ENCODE results near the gene TMEM165.

TMEM165 gene

GRCh38 chr4:55407764-55408163 lies 12.0 kb downstream of the TMEM165 start:
- no peak for TF ChIP-seq Cebpa-rat (IDR thresholded peaks at IDR 0.05)
- H3K4me3 ChIP-seq: no peak overlapping the region
- peaks cover 35 to 75% (median 40%) of the 10 kb centered on the region in 10 experiments for H3K4me1 ChIP-seq
- H3K36me3 ChIP-seq: peaks cover 73 to 93% (median 81%) of the 10 kb centered on the region in 11 experiments
- H3K4me2 ChIP-seq: peak overlapping the region in 9 of 11 experiments; percentile 38 to 85 (median 72); a peak in 16 of 22 replicates
- no peaks in the 10 kb centered on the region for H3K27me3 ChIP-seq
- peaks cover 97 to 100% (median 100%) of the 10 kb centered on the region in 11 experiments for H4K20me1 ChIP-seq
- peak overlapping the region in 2 of 11 experiments; percentile 37 to 46; a peak in 2 of 22 replicates for H3K9ac ChIP-seq
- H3K9me3 ChIP-seq (replicated peaks in 1 of 11): no peaks in the 10 kb centered on the region
- no peak overlapping the region for H3K27ac ChIP-seq

DNA sequence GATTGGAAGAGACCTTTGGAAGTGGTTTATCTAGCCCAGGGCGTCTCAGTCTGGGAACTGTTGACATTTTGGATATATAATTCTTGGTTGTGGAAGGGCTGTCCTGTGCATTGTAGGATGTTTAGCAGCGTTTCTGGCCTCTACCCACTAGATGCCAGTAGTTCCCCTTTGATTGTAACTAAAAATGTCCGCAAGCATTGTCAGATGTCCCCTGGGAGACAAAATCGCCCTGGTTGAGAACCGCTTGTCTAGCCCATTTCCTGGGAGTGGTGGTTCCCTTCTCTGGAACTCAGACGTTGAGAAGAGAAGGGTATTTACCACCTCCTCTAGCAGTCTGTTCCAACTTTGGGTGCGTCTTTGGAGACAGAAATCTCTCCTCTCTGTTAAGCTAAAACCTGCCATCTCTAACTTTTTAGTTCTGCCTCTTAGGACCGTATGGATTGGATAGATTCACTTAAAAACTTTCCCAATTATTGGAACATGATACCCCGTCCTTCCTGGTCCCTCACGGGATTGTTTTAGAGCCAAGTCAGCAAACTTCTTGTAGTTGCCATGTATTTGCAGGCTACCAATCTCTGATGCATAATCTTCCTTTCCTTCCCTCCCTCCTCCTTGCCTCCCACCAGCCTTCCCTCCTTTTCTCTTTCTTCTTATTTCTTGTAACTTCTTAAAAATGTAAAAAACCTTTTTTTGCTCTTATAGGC lies 13.9 kb downstream of the TMEM165 start:
- peaks cover 34 to 62% (median 40%) of the 10 kb centered on the region in 10 experiments for H3K4me1 ChIP-seq
- H3K36me3 ChIP-seq: peaks cover 77 to 93% (median 80%) of the 10 kb centered on the region in 11 experiments
- no peaks in the 10 kb centered on the region for H3K27me3 ChIP-seq
- H3K4me2 ChIP-seq: peak overlapping the region; percentile 55 to 85 (median 72)
- peak overlapping the region in 9 of 11 experiments; percentile 1 to 59 (median 31); a peak in 15 of 22 replicates for H3K27ac ChIP-seq
- H3K9me3 ChIP-seq (replicated peaks in 1 of 11): no peaks in the 10 kb centered on the region
- H3K4me3 ChIP-seq: peak overlapping the region in 1 of 10 experiments; percentile 5; a peak in 2 of 20 replicates
- no peak for TF ChIP-seq Cebpa-rat (IDR thresholded peaks at IDR 0.05)
- H3K9ac ChIP-seq: peak overlapping the region in 8 of 11 experiments; percentile 1 to 52 (median 14); a peak in 5 of 22 replicates
- H4K20me1 ChIP-seq: peaks cover 97 to 100% (median 100%) of the 10 kb centered on the region in 11 experiments

GRCh38 chr4:55410431-55410830 lies 14.7 kb downstream of the TMEM165 start:
- peak overlapping the region in 4 of 11 experiments; percentile 1 to 16 (median 5); a peak in 3 of 22 replicates for H3K9ac ChIP-seq
- H3K4me3 ChIP-seq: no peak overlapping the region
- peak overlapping the region in 8 of 11 experiments; percentile 1 to 59 (median 40); a peak in 8 of 22 replicates for H3K27ac ChIP-seq
- peaks cover 34 to 54% (median 40%) of the 10 kb centered on the region in 10 experiments for H3K4me1 ChIP-seq
- peaks cover 97 to 100% (median 100%) of the 10 kb centered on the region in 11 experiments for H4K20me1 ChIP-seq
- no peaks in the 10 kb centered on the region for H3K9me3 ChIP-seq (replicated peaks in 1 of 11)
- peaks cover 77 to 93% (median 80%) of the 10 kb centered on the region in 11 experiments for H3K36me3 ChIP-seq
- no peaks in the 10 kb centered on the region for H3K27me3 ChIP-seq
- H3K4me2 ChIP-seq: peak overlapping the region in 3 of 11 experiments; percentile 55 to 85 (median 78); a peak in 5 of 22 replicates
- TF ChIP-seq Cebpa-rat (IDR thresholded peaks at IDR 0.05): no peak

- peaks cover 77 to 93% (median 80%) of the 10 kb centered on the region in 11 experiments for H3K36me3 ChIP-seq
- H3K27me3 ChIP-seq: no peaks in the 10 kb centered on the region
- no peak overlapping the region for H3K9ac ChIP-seq
- no peaks in the 10 kb centered on the region for H3K9me3 ChIP-seq (replicated peaks in 1 of 11)
- H3K27ac ChIP-seq: no peak overlapping the region
- H3K4me2 ChIP-seq: no peak overlapping the region
- no peak for TF ChIP-seq Cebpa-rat (IDR thresholded peaks at IDR 0.05)
- H3K4me3 ChIP-seq: no peak overlapping the region
- H3K4me1 ChIP-seq: peaks cover 34 to 42% (median 38%) of the 10 kb centered on the region in 10 experiments
- H4K20me1 ChIP-seq: peaks cover 96 to 100% (median 100%) of the 10 kb centered on the region in 11 experiments
Measured at GRCh38 chr4:55411621-55412020, 15.9 kb downstream of the TMEM165 start.

DNA sequence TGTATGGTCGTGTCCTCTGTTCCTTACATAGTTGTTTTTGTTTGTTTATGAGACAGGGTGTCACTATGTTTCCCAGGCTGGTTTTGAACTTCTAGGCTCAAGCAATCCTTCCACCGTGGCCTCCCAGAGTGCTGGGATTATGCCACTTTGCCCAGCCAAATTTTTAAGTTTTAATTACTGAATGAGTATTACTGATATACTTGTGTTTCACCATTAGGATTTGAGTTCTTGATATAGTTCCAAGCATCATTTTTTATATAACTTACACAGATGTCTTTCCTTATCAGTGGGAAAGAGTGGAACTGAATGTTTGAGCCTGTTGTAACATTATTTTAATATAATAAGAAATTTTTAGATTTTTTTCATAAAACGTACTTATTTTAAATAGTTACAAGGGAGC lies 20.4 kb downstream of the TMEM165 start:
- no peak for TF ChIP-seq Cebpa-rat (IDR thresholded peaks at IDR 0.05)
- Histone ChIP-seq H3K36me3 (peaks cover 93 to 100% (median 97%) of the 10 kb centered on the region in 11 experiments), H3K4me3 (no peak overlapping the region), H4K20me1 (peaks cover 72 to 100% (median 98%) of the 10 kb centered on the region in 11 experiments), H3K9me3 (replicated peaks in 1 of 11) (no peaks in the 10 kb centered on the region), H3K27ac (no peak overlapping the region), H3K4me2 (no peak overlapping the region), H3K4me1 (no peaks in the 10 kb centered on the region), H3K27me3 (no peaks in the 10 kb centered on the region), H3K9ac (no peak overlapping the region)

GRCh38 chr4:55424791-55425190 lies 29.0 kb downstream of the TMEM165 start:
- TF ChIP-seq Cebpa-rat (IDR thresholded peaks at IDR 0.05): no peak
- Histone ChIP-seq H3K9ac (no peak overlapping the region), H3K4me1 (no peaks in the 10 kb centered on the region), H3K4me2 (no peak overlapping the region), H4K20me1 (peaks cover 26 to 100% (median 87%) of the 10 kb centered on the region in 11 experiments), H3K4me3 (no peak overlapping the region), H3K9me3 (replicated peaks in 1 of 11) (no peaks in the 10 kb centered on the region), H3K27ac (no peak overlapping the region), H3K27me3 (no peaks in the 10 kb centered on the region), H3K36me3 (peaks cover 98 to 100% (median 100%) of the 10 kb centered on the region in 11 experiments)

GRCh38 chr4:55431710-55432336 lies 36.1 kb downstream of the TMEM165 start:
- no peak for TF ChIP-seq Cebpa-rat (IDR thresholded peaks at IDR 0.05)

DNA sequence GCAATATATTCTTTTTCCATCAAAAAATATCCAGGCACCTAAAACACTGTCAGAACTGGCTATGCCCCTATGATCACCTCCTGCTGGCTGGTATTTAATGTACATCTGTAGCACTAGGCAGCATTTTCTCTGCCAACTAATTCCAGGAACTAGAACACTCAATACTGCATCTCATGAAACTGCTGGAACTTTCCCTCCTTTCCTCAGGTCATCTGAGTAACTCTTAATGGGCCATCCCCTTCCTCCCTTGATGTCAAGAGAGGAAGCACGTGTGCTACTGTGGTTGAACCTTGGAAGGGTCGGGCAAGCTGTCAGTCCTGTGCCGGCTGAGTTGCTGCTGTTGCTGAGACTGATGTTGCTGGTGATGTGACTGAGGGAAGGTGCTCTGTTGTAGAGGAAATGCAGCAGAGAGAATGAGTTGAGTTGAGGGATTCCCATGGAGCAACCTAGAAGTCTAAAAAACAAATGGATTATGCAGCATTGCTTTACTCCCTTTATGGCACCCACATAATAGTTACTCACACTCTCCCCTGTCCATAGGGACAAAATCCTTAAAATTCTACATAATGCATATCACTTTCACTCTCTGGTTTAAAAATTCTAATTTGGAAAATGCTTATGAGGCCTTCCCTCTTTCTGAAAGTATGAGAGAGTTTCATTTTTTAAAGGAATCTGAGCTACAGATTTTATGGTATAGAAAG lies 39.5 kb downstream of the TMEM165 start:
- Histone ChIP-seq H4K20me1 (peaks cover 0 to 86% (median 26%) of the 10 kb centered on the region in 11 experiments; a peak in 14 of 22 replicates), H3K27ac (no peak overlapping the region), H3K36me3 (peaks cover 89 to 100% (median 95%) of the 10 kb centered on the region in 11 experiments), H3K9me3 (replicated peaks in 1 of 11) (no peaks in the 10 kb centered on the region), H3K9ac (peak overlapping the region in 1 of 11 experiments; percentile 10; a peak in 1 of 22 replicates), H3K4me3 (no peak overlapping the region), H3K4me1 (peaks cover 0 to 11% (median 8%) of the 10 kb centered on the region in 10 experiments; a peak in 9 of 20 replicates), H3K27me3 (no peaks in the 10 kb centered on the region), H3K4me2 (0 out of 22 replicates have a peak overlapping the region, but pooled peaks of 2 of the 11 experiments have one; percentile 5 to 10)
- TF ChIP-seq Cebpa-rat (IDR thresholded peaks at IDR 0.05): no peak

More at GRCh38 chr4:55431710-55432336, 36.1 kb downstream of the TMEM165 start:
- H3K9ac ChIP-seq: no peak overlapping the region
- peaks cover 0 to 99% (median 53%) of the 10 kb centered on the region in 11 experiments; a peak in 17 of 22 replicates for H4K20me1 ChIP-seq
- H3K27me3 ChIP-seq: no peaks in the 10 kb centered on the region
- H3K4me3 ChIP-seq: no peak overlapping the region
- peaks cover 97 to 100% (median 100%) of the 10 kb centered on the region in 11 experiments for H3K36me3 ChIP-seq
- H3K4me1 ChIP-seq: peaks cover 0 to 11% (median 8%) of the 10 kb centered on the region in 10 experiments; a peak in 9 of 20 replicates
- no peaks in the 10 kb centered on the region for H3K9me3 ChIP-seq (replicated peaks in 1 of 11)
- H3K27ac ChIP-seq: no peak overlapping the region
- H3K4me2 ChIP-seq: no peak overlapping the region
